Germinal center (tissue), 1 donor: ENCODE data around the gene POMT1.
"Not testable (repeated sequence)": the region's sequence is repeated elsewhere in the genome, so short reads cannot be mapped to it uniquely, and the experiment has no call there.

ENCODE experiments used
- DNase-seq: peaks from one replicate; pipeline ENCODE4 v3.0.0; 2012; ENCODE audit warnings: mixed read lengths, low spot score

POMT1 gene

DNA sequence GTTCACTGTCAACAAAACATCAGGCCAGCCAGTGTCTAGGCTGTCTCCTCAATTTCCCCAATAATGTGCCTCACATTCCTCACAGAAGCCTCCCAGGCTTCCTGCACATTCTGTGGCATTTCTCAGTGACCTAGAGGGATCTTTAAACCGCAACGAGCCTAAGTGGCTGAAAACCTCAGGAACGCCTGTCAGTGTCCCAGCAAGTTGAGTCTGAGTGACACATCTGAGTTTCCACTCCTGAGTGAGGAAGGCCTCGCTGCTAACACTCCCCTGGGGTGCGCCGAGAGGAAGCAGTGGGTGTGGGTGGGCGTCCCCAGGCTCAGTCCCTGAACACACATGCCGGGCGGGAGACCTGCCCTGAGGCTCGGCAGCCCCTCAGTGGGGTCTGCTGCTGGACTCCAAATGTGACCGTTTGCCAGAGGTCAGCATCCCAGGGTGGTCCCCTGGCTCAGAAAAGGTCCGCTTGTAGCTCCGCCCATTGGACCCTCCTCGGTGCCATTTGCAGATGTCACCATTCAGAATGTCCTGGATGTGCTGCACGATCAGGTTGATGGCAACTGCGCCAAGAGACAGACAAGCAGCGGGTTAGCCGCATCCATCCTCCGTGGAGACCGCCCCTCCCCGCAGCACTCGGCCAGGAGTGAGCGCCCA lies 22.1 kb downstream of the POMT1 start:
- no peak for DNase-seq

- DNase-seq, result no peak
These were observed 23.2 kb downstream of the POMT1 start for GRCh38 chr9:131525643-131526565.

GRCh38 chr9:131528186-131528585 lies 25.5 kb downstream of the POMT1 start:
- DNase-seq, result no peak

GRCh38 chr9:131528886-131529505 lies 26.3 kb downstream of the POMT1 start:
- no peak for DNase-seq

DNA sequence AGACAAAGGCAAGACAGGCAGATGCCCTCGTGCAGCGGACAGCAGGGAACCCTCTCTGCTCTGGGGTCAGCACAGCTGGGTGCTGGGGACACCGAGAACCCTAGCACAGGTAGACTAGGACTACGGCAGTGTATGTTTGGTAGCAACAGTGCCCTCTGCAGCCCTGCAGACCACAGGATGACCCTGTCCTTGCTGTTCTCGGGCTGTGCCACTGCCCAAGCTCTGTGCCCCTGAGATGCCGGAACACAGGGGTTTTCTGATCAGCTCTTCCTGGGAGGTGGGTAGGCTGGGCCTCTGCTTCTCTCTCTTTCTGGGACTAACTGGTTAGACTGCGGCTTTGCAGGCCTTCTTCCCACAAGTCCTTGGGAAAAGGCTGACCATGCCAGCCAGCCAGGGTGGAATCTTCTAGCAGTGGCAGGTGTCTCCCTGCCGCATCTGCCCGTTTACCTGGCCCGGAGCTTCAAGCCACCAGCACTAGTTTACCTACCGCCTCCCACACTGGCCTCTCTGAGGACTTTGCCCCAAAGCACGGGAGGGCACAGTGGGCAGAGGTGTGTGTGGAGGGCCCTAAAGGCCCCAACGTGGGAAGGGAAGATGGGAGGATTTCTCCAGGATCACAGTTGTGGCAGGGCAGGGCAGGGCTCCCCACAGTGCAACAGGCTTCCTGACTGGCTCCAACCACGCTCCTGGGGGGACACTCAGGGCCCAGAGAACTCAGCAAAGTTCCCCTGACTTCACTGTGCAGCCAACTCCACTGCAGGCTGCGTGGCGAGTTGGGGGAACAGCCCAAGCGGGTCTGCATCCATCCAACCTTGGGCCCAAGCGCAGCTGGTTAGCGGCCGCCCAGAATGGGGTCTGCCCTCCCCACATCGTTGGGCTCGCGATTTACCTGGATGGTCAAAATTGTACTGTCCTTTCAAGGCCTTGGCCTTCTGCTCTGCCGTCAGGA lies 27.2 kb downstream of the POMT1 start:
- no peak for DNase-seq

DNA sequence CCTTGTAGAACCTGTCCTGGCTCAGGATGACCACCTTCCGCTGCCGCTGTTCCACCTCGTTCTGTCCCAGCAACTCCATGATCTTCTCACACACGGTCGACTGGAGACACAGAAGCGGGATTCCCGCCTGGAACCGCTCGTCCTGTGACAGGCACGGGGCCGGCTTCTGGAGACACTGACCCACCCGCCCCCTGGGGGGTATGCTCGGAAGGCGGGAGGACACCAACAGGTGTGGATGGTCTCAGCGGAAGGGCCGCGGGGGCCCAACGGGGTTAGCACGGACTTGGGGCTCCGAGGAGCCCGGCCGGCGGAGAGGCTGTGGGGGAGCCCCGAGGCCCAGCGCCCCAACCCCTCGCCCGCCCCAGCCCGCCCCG lies 27.8 kb downstream of the POMT1 start:
- peak; percentile 50 for DNase-seq

DNA sequence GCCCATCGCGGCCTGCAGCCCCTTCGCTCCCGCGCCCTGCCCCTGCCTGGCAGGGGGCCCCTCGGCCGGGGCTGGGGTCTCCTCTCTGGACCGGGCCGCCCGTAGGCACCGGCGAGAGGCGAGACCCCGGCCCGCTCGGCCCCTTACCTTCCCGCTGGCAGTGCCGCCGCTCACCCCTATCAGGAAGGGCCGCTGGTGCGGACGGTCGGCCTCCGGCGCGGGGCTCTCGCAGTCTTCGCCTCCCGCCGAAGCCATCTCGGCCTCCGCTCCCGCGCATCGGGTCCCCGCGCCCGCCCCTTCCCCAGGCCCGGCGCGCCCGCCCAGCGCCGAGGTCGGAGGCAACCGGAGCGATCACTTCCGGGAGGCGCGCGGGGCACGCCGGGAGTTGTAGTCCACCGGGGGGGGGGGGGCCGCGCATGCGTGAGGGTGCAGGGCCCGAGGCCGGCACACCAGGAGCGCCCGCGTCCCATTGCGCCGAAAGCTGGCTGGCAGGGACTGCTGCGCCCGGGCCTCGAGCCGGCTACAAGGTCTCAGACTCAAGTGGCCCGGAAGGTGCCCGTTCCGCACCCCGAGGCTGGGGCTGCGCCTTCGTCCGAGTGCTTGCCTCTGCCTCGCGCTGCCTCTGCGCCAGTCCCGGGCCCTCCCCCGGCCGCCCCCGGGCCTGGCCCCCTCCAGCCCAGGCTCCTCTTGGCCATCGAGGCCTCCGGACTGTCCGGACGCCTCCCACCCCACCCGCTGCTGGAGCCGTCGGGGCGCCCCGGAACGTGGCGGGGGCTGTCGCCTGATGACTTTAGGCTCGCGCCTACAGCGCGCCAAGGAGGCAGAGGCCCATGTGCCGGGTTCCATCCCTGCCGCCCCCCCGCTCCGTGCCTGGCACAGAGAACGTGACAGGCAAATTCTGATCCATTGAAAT lies 28.5 kb downstream of the POMT1 start, which contains the start of gene UCK1:
Gene UCK1, minus strand, starts transcription at position 344 of the 913 bp plus-strand sequence. Its CDS starts 89 bp downstream, at position 255.
- DNase-seq, result peak; percentile 98

DNA sequence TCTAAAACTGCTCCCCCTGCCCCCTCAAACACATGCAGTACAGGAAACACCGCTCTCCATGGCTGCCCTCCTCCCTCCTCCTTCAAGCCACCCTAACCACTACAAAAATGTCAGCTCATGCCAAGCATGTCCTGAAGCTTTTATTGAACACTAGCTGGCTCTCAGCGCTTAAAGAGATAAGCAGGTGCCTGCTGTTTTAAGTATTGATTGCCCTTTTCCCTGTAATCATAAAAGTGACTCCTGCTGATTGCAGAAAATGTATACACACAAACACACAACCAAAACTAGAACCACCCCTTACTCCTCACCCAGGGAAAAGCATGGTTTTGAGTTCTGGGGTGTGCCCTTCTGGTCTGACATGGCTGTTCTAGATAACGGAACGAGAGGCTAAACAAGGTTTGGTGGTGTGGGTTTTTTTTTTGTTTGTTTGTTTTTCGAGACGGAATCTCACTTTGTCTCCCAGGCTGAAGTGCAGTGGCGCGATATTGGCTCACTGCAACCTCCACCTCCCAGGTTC lies 32.1 kb downstream of the POMT1 start:
- DNase-seq, result peak; percentile 4

DNA sequence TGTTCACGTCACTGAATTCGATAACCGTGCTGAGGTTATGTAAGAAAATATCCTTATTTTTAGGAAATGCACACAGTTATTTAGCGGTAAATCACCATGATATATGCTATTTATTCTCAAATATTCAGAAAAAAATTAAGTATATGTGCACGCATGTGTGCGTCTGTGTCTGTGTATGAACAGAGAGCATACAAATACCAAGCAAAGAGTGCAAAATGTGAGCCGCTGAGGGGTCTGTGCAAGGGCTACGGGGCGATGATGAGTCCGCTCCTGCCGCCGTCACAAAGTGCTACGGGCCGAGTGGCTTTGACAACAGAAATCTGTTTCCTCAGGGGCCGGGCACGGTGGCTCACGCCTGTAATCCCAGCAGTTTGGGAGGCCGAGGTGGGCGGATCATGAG lies 35.2 kb downstream of the POMT1 start:
- DNase-seq, result no peak

- DNase-seq, result no peak
These were observed 36.7 kb downstream of the POMT1 start for GRCh38 chr9:131539223-131539923.

GRCh38 chr9:131543141-131543540 lies 40.4 kb downstream of the POMT1 start:
- DNase-seq, result no peak

DNA sequence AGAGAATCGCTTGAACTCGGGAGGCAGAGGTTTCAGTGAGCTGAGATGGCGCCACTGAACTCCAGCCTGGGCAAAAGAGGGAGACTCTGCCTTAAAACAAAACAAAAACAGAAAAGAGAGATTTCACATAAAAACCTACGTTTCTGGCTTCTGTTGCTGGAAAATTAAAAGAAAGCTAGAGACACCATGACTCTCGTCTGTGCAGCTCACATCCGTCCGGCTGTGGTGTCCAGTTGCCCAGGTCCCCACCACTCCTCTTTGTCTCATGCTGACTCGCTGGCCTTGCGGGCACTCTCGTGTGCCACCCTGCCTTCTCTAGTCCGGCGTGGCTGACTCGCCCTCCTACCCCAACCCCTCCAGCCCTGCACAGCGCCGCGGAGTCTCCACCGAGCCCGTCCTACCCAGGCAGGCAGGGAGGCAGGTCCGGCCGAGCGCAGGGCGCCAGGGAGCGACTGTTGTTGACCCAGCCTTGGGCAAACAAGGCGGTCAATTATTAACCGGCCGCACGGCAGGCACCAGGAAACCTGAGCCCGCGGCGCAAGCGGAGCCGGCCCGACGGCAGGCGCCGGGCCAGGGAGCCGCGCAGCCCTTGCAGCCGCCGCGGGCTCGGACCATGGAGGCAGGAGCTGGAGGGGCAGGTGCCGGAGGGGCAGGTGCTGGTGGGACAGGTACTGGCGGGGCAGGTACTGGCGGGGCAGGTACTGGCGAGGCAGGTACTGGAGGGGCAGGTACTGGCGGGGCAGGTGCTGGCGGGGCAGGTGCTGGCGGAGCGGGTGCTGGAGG lies 42.5 kb downstream of the POMT1 start, which contains the start of gene PRRT1B:
Gene PRRT1B, plus strand, starts transcription at position 521 of the 783 bp plus-strand sequence. Its CDS starts 93 bp downstream, at position 614.
- no peak for DNase-seq

GRCh38 chr9:131545786-131546335 lies 43.1 kb downstream of the POMT1 start:
- no peak for DNase-seq

- no peak for DNase-seq
These were observed 43.8 kb downstream of the POMT1 start for GRCh38 chr9:131546336-131547084.

- DNase-seq, result not testable (repeated sequence)
These were observed 46.5 kb downstream of the POMT1 start for GRCh38 chr9:131549186-131549585.

DNA sequence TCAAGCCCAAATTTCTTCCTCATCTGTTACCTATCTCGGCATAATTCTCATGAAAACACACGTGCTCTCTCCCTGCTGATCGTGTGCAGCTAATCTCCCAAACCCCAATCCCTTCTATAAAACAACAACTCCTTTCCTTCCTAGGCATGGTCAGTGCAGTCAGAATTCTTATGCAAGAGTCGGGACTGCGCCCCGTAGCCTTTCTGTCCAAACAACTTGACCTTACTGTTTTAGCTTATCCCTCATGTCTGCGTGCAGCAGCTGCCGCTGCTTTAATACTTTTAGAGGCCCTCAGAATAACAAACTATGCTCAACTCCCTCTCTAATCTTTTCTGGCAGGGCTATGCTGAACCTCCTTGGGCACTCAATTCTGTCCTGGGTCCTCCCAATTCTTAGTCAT lies 47.7 kb downstream of the POMT1 start:
- DNase-seq, result not testable (repeated sequence)

DNA sequence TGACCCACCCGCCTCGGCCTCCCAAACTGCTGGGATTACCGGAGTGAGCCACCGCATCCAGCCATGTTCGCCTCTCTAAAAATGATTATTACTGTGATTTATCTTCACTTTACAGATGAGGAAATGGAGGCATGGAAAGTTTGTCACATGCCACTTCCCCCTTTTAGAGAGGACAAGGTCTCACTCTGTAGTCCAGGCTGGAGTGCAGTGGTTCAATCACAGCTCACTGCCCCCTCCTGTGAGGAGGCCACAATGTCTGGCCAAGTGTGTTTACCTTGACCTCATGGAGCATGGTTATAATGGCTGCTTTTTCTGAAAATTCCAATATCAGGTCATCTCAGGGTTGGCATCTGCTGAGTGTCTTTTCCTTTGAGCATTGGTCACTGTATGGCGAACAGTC lies 49.3 kb downstream of the POMT1 start:
- no peak for DNase-seq
